ENCODE measurements around the gene STUB1. TPM values are rescaled to one million over a fixed set of nuclear protein-coding genes. Genes with fewer than 3 reads are reported as not detected.
A peak's percentile ranks its signal among the peaks of the same experiment; 100 is the strongest.

Gene STUB1
- total RNA-seq, result 125 TPM

GRCh38 chr16:679814-680624, at the start of gene STUB1:
Gene STUB1 (plus strand): TSS chr16:680410. CDS start chr16:680526, 116 bp downstream.
- peak; percentile 81 for DNase-seq (ENCODE audit: low spot score)

- no peak for DNase-seq (ENCODE audit: low spot score)
Measured at GRCh38 chr16:630815-631405, 49.3 kb upstream of the STUB1 start, which contains the start of gene WFIKKN1. Gene WFIKKN1 (plus strand): TSS chr16:630985. CDS start chr16:631254, 269 bp downstream.

- DNase-seq (ENCODE audit: low spot score), result no peak
Measured at GRCh38 chr16:631808-632358, 48.3 kb upstream of the STUB1 start.

- DNase-seq (ENCODE audit: low spot score), result no peak
Measured at GRCh38 chr16:632486-633335, 47.5 kb upstream of the STUB1 start.

GRCh38 chr16:633336-634050, 46.7 kb upstream of the STUB1 start:
- DNase-seq (ENCODE audit: low spot score), result no peak

GRCh38 chr16:634051-634670, 46.0 kb upstream of the STUB1 start:
- no peak for DNase-seq (ENCODE audit: low spot score)

GRCh38 chr16:634996-635395, 45.2 kb upstream of the STUB1 start:
- no peak for DNase-seq (ENCODE audit: low spot score)

- no peak for DNase-seq (ENCODE audit: low spot score)
Measured at GRCh38 chr16:635573-636205, 44.5 kb upstream of the STUB1 start.

GRCh38 chr16:636206-637080, 43.8 kb upstream of the STUB1 start, which contains the start of gene METTL26:
Gene METTL26 (minus strand): TSS chr16:636305. CDS start chr16:636290, 15 bp downstream.
- peak; percentile 96 for DNase-seq (ENCODE audit: low spot score)

GRCh38 chr16:637081-638018, 42.9 kb upstream of the STUB1 start:
- DNase-seq (ENCODE audit: low spot score), result peak; percentile 92

GRCh38 chr16:638034-638543, 42.1 kb upstream of the STUB1 start:
- no peak for DNase-seq (ENCODE audit: low spot score)

GRCh38 chr16:638836-639235, 41.4 kb upstream of the STUB1 start:
- DNase-seq (ENCODE audit: low spot score), result no peak

GRCh38 chr16:640614-641013, 39.6 kb upstream of the STUB1 start:
- no peak for DNase-seq (ENCODE audit: low spot score)

GRCh38 chr16:641326-642188, 38.7 kb upstream of the STUB1 start, which contains the start of gene MCRIP2:
Gene MCRIP2 (plus strand): TSS chr16:641828. CDS start chr16:641992, 164 bp downstream.
- peak; percentile 83 for DNase-seq (ENCODE audit: low spot score)

GRCh38 chr16:642189-643049, 37.8 kb upstream of the STUB1 start:
- peak; percentile 61 for DNase-seq (ENCODE audit: low spot score)

- DNase-seq (ENCODE audit: low spot score), result no peak
Measured at GRCh38 chr16:643050-643368, 37.2 kb upstream of the STUB1 start.

All from mucosa of gallbladder (tissue), 1 donor.